Islet of Langerhans (tissue), 1 donor: ENCODE results near the gene HNRNPM.

Experiments used
- FAIRE-seq: peaks from one replicate; lab custom pipeline; 2011; peaks lifted over from hg19 to GRCh38; lab: Jason Lieb, UNC

HNRNPM gene

GRCh38 chr19:8460516-8461298, 15.9 kb downstream of the HNRNPM start:
- FAIRE-seq: no peak

- no peak for FAIRE-seq
These were observed 16.6 kb downstream of the HNRNPM start for GRCh38 chr19:8461376-8461775.

GRCh38 chr19:8461891-8462290, 17.1 kb downstream of the HNRNPM start:
- no peak for FAIRE-seq

- no peak for FAIRE-seq
These were observed 17.8 kb downstream of the HNRNPM start for GRCh38 chr19:8462571-8462970.

- no peak for FAIRE-seq
These were observed 18.6 kb downstream of the HNRNPM start for GRCh38 chr19:8463365-8463764.

GRCh38 chr19:8466018-8466417, 21.2 kb downstream of the HNRNPM start:
- FAIRE-seq: no peak

DNA sequence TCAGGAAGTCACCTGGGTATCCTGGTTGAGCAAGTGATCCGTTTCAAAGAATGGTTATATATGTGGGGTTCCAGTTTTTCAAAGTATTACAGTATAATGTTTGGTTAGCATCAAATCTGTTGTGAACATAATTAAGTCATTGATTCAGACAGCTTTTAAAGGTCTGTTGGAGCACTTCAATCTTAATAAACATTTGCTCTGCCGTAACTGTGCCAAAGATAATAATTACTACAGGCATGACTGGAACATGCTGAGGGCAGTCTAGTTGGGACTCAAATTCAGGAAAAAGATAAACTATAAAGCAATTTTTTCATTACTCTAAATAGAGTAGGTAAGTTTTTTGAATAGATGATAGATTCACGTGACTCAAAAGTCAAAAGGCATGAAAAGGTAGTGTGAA, 23.3 kb downstream of the HNRNPM start:
- no peak for FAIRE-seq

GRCh38 chr19:8468761-8469373, 24.1 kb downstream of the HNRNPM start:
- FAIRE-seq: no peak

DNA sequence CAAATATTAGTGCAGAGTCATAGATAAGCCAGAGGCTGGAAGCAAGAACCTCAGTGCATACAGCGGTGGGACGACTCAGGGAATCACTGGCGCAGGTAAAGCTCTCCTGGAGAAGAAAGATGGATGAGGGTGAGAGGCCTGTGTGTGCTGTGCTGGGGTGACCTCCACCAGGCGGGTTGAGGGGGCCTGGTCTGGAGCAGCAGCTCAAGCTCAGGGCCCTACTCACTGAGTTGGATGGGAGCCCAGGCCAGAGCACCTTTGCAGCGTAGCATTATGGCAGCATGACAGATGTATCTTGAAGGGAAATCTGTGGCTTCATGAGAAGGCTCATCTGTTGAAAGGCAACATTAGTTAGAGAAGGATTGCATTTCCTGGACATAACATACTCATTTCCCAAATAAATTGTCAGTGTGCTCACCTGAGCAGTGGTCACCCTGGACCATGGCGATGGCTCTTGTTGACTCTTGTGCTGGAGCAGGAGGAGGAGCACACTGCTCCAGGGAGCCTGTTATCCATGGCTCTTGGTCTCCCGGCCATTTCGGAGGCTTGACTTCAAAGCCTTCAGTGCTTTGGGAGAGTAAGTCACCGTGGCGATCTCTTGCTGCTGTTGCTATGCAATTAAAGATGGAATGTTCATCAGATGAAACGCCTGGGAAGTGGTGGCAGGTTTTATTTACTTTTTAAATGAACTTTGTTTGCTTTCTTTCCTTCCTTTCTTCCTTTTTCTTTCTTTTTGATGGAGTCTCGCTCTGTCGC, 25.0 kb downstream of the HNRNPM start:
- no peak for FAIRE-seq

DNA sequence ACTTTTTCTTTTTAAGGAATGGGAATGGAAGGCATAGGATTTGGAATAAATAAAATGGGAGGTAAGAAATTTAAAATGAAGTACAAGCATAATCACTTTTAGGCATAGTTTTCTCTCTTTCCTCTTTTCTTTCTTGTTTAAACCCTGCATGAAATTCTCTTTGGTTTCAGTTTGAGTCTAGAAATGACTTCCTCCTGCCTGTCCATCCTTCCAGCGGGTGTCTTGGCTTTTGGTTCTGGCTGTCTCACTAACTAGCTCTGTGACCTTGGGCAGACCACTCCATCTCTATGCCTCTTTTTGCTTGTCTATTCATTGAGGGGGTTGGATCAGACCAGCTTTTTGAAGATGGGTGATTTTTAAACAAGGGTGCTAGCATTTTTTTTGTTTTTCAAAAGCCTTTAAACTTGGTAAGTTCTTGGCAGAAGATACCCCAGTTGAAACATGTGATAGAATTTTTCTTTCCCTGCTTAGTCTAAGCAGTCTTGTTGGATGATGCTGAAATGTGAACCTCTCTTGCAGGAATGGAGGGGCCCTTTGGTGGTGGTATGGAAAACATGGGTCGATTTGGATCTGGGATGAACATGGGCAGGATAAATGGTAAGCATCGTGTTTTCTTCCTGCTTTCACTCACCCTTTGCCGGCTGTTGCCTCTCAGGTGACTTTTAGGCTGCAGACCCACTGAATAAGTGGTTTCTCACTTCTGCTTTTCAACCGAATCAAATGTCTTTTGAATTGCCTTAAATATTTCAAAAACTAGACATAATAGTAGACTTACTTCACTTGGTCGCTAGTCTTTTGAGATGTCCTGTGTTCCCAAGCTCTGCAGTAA, 29.1 kb downstream of the HNRNPM start:
- FAIRE-seq: no peak

DNA sequence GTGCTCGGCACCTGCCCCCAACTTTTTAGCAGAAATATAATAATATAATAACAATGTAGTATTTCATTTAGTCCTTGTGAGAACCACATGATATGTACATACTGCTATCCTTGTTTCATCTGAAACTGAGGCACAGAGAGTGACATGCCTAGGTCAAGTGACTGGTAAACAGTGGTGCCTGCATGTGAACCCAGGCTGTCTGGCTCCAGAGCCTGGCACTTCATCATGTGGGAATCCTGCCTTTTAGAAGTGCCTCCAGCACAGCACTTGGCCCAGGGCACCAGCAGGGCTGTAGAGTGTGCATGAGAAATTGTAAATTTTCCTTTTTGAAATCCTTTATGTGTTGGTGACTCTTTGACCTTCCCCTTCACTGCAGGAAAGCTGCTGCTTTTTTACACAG, 30.2 kb downstream of the HNRNPM start:
- FAIRE-seq: no peak

GRCh38 chr19:8476524-8476923, 31.7 kb downstream of the HNRNPM start:
- no peak for FAIRE-seq

DNA sequence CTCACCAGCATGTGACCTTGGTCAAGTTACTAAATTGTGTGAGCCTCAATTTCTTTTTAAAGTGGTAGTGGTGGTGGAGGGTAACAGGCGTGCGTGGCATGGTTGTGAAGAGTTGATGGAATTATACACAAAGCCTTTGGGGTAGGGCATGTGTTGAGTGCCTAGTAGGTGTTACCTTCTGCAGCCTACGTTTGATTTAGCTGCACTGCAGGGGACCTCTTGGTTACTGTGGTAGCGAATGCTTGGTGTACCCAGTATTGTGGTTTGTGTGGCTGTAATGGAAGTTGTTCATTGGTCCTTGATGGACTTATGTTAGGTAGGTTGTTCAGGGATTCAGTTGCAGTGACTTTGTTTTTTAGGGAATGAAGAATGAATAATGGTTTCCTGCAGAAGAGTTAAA, 33.1 kb downstream of the HNRNPM start:
- no peak for FAIRE-seq

- FAIRE-seq: no peak
These were observed 33.8 kb downstream of the HNRNPM start for GRCh38 chr19:8478598-8478997.

GRCh38 chr19:8481201-8481600, 36.4 kb downstream of the HNRNPM start:
- no peak for FAIRE-seq

- FAIRE-seq: no peak
These were observed 36.8 kb downstream of the HNRNPM start for GRCh38 chr19:8481616-8482015.

GRCh38 chr19:8482696-8483095, 37.9 kb downstream of the HNRNPM start:
- no peak for FAIRE-seq

- FAIRE-seq: no peak
These were observed 38.4 kb downstream of the HNRNPM start for GRCh38 chr19:8483165-8483564.

GRCh38 chr19:8484331-8484894, 39.6 kb downstream of the HNRNPM start:
- FAIRE-seq: no peak

- no peak for FAIRE-seq
These were observed 41.0 kb downstream of the HNRNPM start for GRCh38 chr19:8485561-8486371.

GRCh38 chr19:8486661-8487136, 41.9 kb downstream of the HNRNPM start:
- no peak for FAIRE-seq
